GM19099 (cell line): ENCODE results near the gene NELFA.

Experiments
- POLR2A ChIP-seq: IDR thresholded peaks from 3 replicates; pipeline ENCODE4 v1.6.1; 2011; ENCODE audit warnings: low read depth; ENCODE audit not compliant: insufficient read length; ENCODE audit errors: extremely low read depth

NELFA gene

DNA sequence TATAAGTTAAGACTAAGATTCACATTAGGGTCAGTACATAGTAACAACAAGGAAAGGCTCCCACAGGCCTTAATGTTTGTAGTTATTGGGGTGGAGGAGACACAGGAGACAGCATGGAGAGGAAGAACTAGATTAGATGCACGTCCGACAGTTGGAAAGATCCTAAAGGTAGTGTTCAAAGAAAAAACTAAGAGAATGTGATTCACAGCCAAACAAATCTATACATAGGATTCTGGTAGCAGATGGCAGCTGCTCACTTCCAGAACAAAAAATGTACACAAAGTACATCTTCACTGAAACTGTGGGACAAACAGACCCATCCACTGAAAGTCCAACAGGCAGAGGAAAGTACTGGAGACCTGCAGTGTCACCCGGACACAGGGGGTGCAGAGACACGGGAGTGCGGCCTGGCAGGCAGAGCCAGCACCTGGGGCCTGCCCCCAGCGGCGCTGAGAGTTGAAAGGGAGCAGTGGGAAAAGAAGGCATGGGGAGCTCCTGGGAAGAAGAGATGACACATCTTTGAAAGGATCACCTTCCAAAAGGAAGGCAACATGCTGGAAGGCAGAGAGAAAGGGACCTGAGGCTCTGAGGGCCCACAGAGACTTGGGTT lies 40.0 kb downstream of the NELFA start:
- TF ChIP-seq POLR2A: no peak

DNA sequence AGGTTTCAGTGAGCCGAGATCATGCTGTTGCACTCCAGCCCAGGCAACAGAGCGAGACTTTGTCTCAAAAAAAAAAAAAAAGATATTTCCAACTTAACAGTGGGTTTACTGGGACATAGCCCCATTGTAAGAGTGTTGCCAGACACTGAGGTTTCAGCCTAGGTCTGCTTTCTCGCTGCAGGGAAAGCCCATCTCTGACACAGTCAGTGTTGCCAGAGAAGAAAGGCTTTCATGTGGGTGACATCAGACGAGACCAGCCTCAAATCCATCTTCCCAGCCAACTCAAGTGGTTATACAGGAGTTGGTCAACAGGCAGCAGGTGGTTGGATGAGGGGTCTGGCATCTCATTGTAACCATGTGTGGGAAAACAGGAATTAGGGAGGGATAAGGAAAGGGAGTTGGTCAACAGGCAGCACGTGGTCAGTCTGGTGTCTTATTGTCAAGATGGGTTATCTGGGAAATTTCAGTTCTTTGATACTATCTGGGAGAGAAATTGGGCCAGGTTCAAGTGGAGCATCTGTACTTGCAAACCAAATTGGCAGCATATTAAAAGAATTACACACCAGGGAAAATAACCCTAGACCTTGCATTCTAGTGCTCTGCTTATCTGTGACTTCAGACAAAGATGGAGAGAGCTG lies 41.1 kb downstream of the NELFA start:
- no peak for TF ChIP-seq POLR2A

DNA sequence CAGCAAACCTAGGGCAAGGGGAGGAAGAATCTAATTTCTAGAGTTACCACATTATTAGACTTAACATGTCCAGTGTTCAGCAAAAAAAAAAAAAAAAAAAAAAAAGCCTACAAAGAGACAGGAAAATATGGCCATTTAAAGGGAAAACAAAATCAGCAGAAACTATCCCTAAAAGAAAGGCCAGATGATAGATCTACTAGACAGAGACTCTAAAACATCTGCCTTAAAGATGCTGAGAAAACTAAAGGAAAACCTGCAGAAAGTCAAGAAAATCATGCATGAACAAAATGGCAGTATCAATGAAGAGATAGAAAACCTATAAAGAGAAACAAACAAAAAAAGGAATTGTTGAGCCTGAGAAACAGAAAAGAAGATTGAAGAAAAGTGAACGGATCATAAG lies 43.8 kb downstream of the NELFA start:
- TF ChIP-seq POLR2A: no peak

DNA sequence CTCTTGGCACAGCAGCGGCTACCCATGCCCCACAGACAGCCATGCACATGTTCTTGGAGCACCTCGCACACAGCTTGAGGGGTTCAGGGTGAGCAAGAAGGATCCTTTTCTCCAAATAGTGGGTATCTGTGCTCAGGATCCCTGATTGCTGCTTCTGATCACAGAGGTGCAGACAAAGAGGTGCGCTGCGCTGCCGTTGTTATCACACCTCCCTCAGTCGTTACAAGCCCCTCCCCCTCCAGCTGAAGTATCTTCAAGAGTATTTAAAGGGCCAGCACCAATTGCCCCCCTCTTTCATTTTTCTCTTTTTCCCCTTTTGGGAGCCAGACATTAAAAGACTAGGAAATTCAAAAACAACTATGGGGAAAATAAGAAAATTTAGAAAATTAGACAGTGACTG lies 44.3 kb downstream of the NELFA start:
- no peak for TF ChIP-seq POLR2A

DNA sequence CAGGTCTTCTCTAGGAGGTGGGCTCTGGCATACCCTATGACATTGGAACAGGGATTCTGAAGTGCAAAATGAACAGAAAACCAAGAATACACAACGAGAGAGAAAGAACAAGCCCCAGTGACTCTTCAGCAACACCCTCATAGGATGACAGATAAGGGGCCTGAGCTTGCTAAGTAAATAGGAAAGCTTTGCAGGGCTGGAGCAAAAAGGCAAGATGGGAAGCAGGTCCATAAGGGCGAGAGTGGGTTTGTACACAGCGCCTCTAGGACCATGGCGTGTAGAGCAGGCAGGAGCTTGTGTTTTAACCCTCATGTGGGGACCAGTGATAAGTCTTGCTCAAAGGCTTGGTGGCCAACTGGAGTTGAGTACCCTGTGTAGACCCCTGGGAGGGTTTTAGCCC lies 45.8 kb downstream of the NELFA start:
- no peak for TF ChIP-seq POLR2A

DNA sequence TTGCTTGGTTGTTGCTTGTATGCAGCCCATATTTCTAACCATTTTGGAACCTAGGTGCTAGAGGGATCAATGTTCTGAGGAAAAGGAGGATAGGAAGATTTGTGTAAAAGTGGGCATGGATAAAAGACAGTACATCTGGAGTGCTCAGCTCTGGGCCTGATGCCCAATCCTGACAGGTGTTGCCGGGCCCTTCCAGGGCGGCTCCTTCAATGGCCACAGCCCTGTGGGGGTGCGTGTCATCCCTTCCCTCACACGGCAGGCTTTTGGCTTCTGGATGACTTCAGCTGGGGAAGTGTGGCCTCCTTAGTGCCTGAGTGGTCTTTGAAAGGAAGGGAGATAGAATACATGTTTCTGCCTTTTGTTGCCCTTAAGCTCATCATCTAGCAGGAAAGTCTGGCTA lies 47.2 kb downstream of the NELFA start:
- no peak for TF ChIP-seq POLR2A

DNA sequence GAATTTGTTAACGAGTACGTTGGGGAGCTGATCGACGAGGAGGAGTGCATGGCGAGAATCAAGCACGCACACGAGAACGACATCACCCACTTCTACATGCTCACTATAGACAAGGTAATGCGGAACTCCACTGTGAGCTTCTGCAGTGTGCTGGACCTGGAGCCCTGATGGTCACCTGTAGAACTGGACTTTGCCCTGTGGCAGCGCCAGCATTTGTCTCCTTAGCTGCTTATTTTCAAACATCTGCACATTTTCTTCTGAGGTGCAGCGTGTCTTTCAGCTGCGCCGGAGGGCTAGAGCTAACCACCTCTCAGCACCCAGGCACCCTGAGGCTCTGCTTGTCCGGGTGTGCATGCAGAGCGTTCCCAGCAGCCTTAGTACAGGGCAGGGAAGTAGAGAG lies 47.7 kb downstream of the NELFA start:
- TF ChIP-seq POLR2A: no peak

DNA sequence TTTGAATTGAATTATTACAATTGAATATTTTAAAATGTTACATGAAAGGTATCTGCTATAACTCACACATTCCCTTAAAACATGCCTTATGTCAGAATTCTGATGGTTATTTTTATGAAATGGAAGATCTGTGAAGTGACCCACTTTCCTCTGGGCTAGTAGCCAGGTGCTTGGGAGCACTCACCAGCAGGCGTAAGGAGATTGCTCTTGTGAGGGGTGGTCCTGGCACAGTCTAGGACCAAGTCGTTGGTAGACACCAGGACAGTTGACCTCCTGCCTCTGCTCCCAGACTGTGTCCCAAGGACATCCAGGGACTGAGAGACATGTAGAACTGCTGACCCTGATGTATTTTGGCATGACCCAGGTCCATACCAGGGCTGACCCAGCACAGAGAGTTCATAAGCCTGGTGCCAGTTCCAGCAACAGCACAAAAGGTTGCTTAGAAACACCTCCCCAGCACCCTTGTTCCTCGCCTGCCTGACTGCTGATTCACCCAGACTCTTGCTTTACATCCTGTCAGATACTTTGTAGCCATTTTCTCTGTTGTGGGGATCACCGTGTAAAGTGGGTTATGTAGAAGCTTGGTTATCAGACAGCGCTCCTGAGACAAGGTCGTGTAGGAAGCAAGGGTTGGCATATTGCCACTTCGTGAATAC lies 48.5 kb downstream of the NELFA start:
- TF ChIP-seq POLR2A: no peak

DNA sequence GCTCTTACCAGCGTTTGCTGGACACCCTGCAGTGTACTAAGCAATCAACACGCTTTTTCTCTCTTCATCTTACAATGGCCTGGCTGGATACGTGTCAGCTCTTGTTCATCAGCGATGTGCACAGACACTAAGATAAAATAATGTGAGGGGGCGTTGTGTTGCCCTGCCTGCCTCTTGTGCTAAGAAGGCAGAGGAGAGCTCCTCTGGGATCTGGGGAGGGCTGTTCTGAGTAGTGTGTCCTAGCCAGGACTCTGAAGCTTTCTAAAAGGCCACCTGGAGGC lies 49.7 kb downstream of the NELFA start:
- TF ChIP-seq POLR2A: no peak

DNA sequence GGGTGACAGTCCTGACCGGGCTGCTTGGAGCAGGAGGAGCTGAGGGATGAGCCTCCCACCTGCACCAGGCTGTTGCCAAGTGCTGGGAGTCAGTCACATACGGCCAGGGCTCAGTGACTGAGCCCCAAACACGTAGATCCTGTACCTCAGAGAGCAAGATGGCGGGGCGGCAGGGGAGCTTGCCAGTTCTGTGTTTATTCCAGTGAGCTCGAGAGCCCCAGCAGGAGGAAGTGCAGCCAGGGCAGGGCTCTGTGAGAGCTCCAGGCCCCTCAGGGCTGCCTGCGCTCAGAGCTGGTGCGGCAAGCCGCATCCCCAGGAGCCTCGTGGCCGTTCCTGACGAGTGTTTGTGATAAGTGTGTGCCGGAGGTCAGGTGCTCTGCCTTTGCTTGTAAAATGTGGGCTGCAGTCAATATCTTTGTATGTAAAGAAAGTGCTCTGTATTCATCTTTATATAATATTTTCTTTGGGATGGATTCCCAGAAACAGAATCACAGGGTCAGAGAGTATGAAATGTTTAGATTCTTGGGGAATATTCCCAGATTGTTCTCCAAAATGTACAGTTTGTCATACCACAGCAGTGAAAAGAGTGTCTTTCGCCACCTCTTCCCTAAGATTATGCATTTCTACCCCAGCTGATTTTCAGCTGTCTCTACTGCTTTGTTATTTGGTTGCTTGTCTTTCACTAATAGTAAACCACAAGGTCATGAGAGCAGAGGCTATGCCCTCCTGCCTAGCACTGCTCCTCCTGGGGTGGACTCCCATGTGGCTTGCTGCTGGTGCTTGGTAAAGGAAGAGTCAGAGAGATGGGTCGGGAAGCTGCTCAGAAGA lies 50.3 kb downstream of the NELFA start:
- TF ChIP-seq POLR2A: no peak

DNA sequence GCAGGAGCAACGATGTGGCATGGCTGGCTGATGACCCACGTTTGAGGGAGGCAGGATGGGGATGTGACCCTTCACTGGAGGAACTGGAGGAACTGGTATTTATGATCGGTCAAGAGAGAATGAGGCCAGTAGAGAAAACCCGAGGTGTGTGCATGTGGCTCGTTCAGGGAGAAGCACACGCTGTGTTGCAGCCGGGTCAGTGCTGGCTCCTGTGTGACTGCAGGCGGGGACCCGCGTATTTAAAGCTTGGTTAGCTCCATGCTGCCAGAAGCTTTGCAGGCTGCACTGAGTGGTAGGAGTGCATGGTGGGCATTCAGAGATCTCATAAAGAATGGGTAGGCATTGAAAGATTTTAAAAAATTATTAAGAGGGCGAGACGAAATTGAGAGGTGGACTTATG lies 52.1 kb downstream of the NELFA start:
- no peak for TF ChIP-seq POLR2A

DNA sequence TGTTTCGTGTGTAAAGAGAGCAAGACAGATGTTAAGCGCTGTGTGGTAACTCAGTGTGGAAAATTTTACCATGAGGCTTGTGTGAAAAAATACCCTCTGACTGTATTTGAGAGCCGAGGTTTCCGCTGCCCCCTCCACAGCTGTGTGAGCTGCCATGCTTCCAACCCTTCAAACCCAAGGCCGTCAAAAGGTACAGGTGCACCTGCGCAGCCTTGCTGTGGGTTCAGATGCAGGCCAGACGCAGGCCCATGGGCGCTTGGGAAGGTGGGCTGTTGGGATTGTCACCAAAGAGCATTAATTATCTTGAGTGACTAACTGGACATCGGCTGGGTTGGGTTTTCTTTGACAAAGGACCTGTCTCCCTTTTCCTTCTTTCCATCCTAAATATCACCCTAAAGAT lies 55.4 kb downstream of the NELFA start:
- TF ChIP-seq POLR2A: no peak

DNA sequence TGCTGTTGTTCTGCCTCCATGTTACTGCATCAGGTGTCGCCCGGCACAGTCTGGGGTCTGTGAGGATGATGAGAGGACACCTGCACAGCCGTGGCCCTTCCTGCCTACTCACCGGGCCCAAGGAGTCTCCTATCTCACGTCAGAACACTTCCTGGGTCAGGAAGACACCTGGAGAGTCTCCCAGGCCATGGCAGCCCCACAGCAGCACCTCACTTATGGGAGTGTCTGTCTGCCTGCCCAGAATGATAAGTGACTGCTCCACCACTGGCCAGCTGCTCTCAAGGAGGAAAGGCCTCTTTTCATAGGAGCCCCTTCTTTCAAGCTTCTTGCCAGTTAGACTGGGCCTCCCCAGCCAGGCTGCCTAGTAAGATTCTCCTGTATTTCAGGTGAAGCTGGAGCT lies 56.1 kb downstream of the NELFA start:
- no peak for TF ChIP-seq POLR2A

DNA sequence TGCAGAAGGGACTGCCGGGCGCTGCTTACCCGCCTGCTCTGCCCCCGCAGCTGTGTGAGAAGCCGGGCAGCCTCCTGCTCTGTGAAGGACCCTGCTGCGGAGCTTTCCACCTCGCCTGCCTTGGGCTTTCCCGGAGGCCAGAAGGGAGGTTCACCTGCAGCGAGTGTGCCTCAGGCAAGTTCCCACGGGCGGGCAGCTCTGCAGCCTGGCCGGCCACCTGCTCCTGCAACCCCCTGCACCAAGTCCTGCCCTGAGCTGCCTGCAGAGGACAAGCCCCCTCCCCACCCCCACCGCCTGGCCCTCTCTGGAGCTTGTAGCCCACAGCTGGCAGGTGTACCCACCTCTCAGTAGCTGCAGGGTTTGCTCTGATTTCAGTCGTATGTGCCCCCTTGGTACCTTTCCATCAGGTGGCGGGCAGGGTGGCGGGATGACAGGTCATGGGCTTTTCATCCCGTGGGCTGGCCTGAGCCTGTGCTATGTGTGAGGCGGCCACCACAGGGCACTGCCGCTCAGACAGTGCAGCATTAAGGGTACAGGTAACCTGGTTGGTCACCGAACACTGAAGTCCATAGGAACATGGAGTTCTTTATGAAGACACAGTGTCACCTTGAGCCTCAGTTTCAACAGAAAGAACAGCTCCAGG lies 56.6 kb downstream of the NELFA start:
- no peak for TF ChIP-seq POLR2A

DNA sequence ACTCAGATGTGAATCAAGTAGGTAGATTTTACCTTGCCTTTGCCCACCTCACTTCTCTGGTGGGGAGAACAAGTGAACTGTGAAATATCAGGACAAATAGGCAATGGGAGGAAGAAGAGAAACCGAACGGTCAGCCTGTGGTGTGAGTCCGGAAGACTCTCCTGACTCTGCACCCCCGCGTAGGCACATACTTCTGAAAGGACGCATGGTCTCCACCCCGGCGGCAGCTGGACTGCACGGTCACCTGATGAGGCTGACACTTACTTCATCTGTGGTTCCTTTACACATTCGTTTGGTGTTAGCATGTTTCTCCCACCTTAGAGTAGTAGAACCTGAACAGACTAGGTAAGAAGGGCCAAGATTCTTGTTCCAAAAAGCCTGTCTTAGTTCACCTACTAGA lies 58.4 kb downstream of the NELFA start:
- no peak for TF ChIP-seq POLR2A
